Measurements from ENCODE around the gene DCLK2.
A peak's percentile ranks its signal among the peaks of the same experiment; 100 is the strongest.

Gene DCLK2

GRCh38 chr4:150209140-150209829 lies 131.0 kb downstream of the DCLK2 start:
- DNase-seq (ENCODE audit: low spot score), result peak; percentile 31

- no peak for DNase-seq (ENCODE audit: low spot score)
Measured at GRCh38 chr4:150211016-150211415, 132.8 kb downstream of the DCLK2 start.

- DNase-seq (ENCODE audit: low spot score), result no peak
Measured at GRCh38 chr4:150211799-150212445, 133.7 kb downstream of the DCLK2 start.

GRCh38 chr4:150212485-150212884 lies 134.2 kb downstream of the DCLK2 start:
- no peak for DNase-seq (ENCODE audit: low spot score)

GRCh38 chr4:150212927-150213326 lies 134.7 kb downstream of the DCLK2 start:
- no peak for DNase-seq (ENCODE audit: low spot score)

- no peak for DNase-seq (ENCODE audit: low spot score)
Measured at GRCh38 chr4:150215601-150216000, 137.4 kb downstream of the DCLK2 start.

- DNase-seq (ENCODE audit: low spot score), result no peak
Measured at GRCh38 chr4:150216726-150217125, 138.5 kb downstream of the DCLK2 start.

- no peak for DNase-seq (ENCODE audit: low spot score)
Measured at GRCh38 chr4:150217192-150217591, 138.9 kb downstream of the DCLK2 start.

GRCh38 chr4:150217808-150218207 lies 139.6 kb downstream of the DCLK2 start:
- DNase-seq (ENCODE audit: low spot score), result no peak

GRCh38 chr4:150218447-150218846 lies 140.2 kb downstream of the DCLK2 start:
- DNase-seq (ENCODE audit: low spot score), result no peak

GRCh38 chr4:150219841-150220240 lies 141.6 kb downstream of the DCLK2 start:
- DNase-seq (ENCODE audit: low spot score), result no peak

GRCh38 chr4:150224896-150225591 lies 146.8 kb downstream of the DCLK2 start:
- DNase-seq (ENCODE audit: low spot score), result no peak

- DNase-seq (ENCODE audit: low spot score), result no peak
Measured at GRCh38 chr4:150229520-150229919, 151.3 kb downstream of the DCLK2 start.

GRCh38 chr4:150230561-150230960 lies 152.3 kb downstream of the DCLK2 start:
- no peak for DNase-seq (ENCODE audit: low spot score)

GRCh38 chr4:150231107-150231770 lies 153.0 kb downstream of the DCLK2 start:
- DNase-seq (ENCODE audit: low spot score), result no peak

GRCh38 chr4:150232029-150232428 lies 153.8 kb downstream of the DCLK2 start:
- DNase-seq (ENCODE audit: low spot score), result no peak

GRCh38 chr4:150234246-150234645 lies 156.0 kb downstream of the DCLK2 start:
- DNase-seq (ENCODE audit: low spot score), result no peak

GRCh38 chr4:150235317-150235716 lies 157.1 kb downstream of the DCLK2 start:
- DNase-seq (ENCODE audit: low spot score), result no peak

GRCh38 chr4:150235808-150236271 lies 157.6 kb downstream of the DCLK2 start:
- DNase-seq (ENCODE audit: low spot score), result no peak

- no peak for DNase-seq (ENCODE audit: low spot score)
Measured at GRCh38 chr4:150236626-150237025, 158.4 kb downstream of the DCLK2 start.

GRCh38 chr4:150237110-150237872 lies 159.0 kb downstream of the DCLK2 start:
- no peak for DNase-seq (ENCODE audit: low spot score)

GRCh38 chr4:150238591-150238990 lies 160.3 kb downstream of the DCLK2 start:
- no peak for DNase-seq (ENCODE audit: low spot score)

Measured in activated CD4-positive, alpha-beta T cell treated with anti-CD3 and anti-CD28 coated beads, Interleukin-2, Interleukin-4, amounts not matched to agents 100 ng/mL and 50 ng/mL, durations not matched to agents 16 hours and 8 hours (primary cell).